Head of caudate nucleus (tissue), 42 donors: ENCODE results near the gene GAS2L2.
"Not testable (repeated sequence)": the region's sequence is repeated elsewhere in the genome, so short reads cannot be mapped to it uniquely, and the experiment has no call there.

Source experiments
- DNase-seq, 42 donors: peaks; one replicate each; pipeline versions ENCODE4 v3.0.0 to v3.0.0-alpha.2; 2020 to 2021; ENCODE audit warnings: mixed read lengths in 7 of 42
- intact Hi-C: fragments of 100-400 bp; cut with DNase I; formaldehyde crosslinking; loops from one replicate; pipeline ENCODE4 v1.15.0; 2022

GAS2L2 gene

GRCh38 chr17:35775039-35775438, 22.0 kb upstream of the GAS2L2 start:
- no peak for DNase-seq

GRCh38 chr17:35774499-35774898, 21.5 kb upstream of the GAS2L2 start:
- intact Hi-C loops: no loop called here
- peak in 22 of 42 donors; percentile 23 to 73 (median 49) for DNase-seq

More at GRCh38 chr17:35775039-35775438, 22.0 kb upstream of the GAS2L2 start:
- intact Hi-C loops: no loop called here

- DNase-seq: no peak
- intact Hi-C loops: no loop called here
These were observed 20.8 kb upstream of the GAS2L2 start for GRCh38 chr17:35773679-35774425.

- DNase-seq: no peak
These were observed 20.1 kb upstream of the GAS2L2 start for GRCh38 chr17:35773129-35773528.

GRCh38 chr17:35769895-35770486, 17.0 kb upstream of the GAS2L2 start:
- DNase-seq: no peak
- intact Hi-C loops: no loop called here

More at GRCh38 chr17:35773129-35773528, 20.1 kb upstream of the GAS2L2 start:
- intact Hi-C loops: no loop called here

- DNase-seq: no peak
- intact Hi-C loops: no loop called here
These were observed 15.8 kb upstream of the GAS2L2 start for GRCh38 chr17:35768797-35769196.

- peak in 27 of 42 donors; percentile 13 to 74 (median 54) for DNase-seq
- intact Hi-C loops: no loop called here
These were observed 14.0 kb upstream of the GAS2L2 start for GRCh38 chr17:35766903-35767510.

- no peak for DNase-seq
- intact Hi-C loops: no loop called here
These were observed 13.4 kb upstream of the GAS2L2 start for GRCh38 chr17:35766489-35766877.

GRCh38 chr17:35765756-35766488, 12.9 kb upstream of the GAS2L2 start:
- no peak for DNase-seq
- intact Hi-C loops: no loop called here

GRCh38 chr17:35765086-35765710, 12.2 kb upstream of the GAS2L2 start:
- DNase-seq: no peak
- intact Hi-C loops: no loop called here

- peak; percentile 49 to 93 (median 85) for DNase-seq
- intact Hi-C loops: loop anchor here (1.0 kb wide), 1 partner anchor 45 kb away; the partner anchor contains the start of gene TAF15
These were observed 11.3 kb upstream of the GAS2L2 start for GRCh38 chr17:35764123-35764991.

GRCh38 chr17:35763767-35764122, 10.7 kb upstream of the GAS2L2 start:
- intact Hi-C loops: loop anchor here (1.0 kb wide), 1 partner anchor 46 kb away; the partner anchor contains the start of gene TAF15
- peak in 1 of 42 donors; percentile 38 for DNase-seq

- intact Hi-C loops: no loop called here
- DNase-seq: no peak
These were observed 8.6 kb upstream of the GAS2L2 start for GRCh38 chr17:35761601-35762000.

GRCh38 chr17:35760587-35760986, 7.5 kb upstream of the GAS2L2 start, which contains the start of gene C17orf50:
TSS of gene C17orf50 (plus strand) at chr17:35760887. CDS start at chr17:35760942, 55 bp downstream.
- no peak for DNase-seq
- intact Hi-C loops: no loop called here

GRCh38 chr17:35757243-35757642, 4.2 kb upstream of the GAS2L2 start:
- DNase-seq: no peak
- intact Hi-C loops: no loop called here

GRCh38 chr17:35752471-35752870, 568 bp downstream of the GAS2L2 start:
- intact Hi-C loops: no loop called here

GRCh38 chr17:35751541-35751940, 1.5 kb downstream of the GAS2L2 start:
- intact Hi-C loops, DNase-seq: not testable (repeated sequence)

More at GRCh38 chr17:35752471-35752870, 568 bp downstream of the GAS2L2 start:
- DNase-seq: no peak
